Hepatocyte (in vitro differentiated cells): ENCODE results near the gene TRPC4. TPM values are rescaled to one million over a fixed set of nuclear protein-coding genes. Genes with fewer than 3 reads are reported as not detected.

ENCODE experiments used
- DNase-seq: peaks from one replicate; pipeline ENCODE4 v3.0.0-alpha.2; 2016; ENCODE audit warnings: low spot score
- H2AFZ ChIP-seq: fragments of 200-600 bp; sonication (generic); 2 replicates; pipeline ENCODE4 v1.6.0; 2016; ENCODE audit warnings: antibody characterized with exemption, mild to moderate bottlenecking
- H3K27ac ChIP-seq: fragments of 200-600 bp; sonication (generic); 2 replicates; pipeline ENCODE4 v1.5.1; 2016; ENCODE audit warnings: mild to moderate bottlenecking
- H3K27me3 ChIP-seq: fragments of 200-600 bp; sonication (generic); 2 replicates; pipeline ENCODE4 v1.6.1; 2016
- H3K36me3 ChIP-seq: fragments of 200-600 bp; sonication (generic); replicated peaks from 2 replicates; pipeline ENCODE4 v1.5.1; 2016; ENCODE audit warnings: low read depth; ENCODE audit not compliant: insufficient read depth
- H3K4me1 ChIP-seq: fragments of 200-600 bp; sonication (generic); 2 replicates; pipeline ENCODE4 v1.5.1; 2016; ENCODE audit warnings: mild to moderate bottlenecking, moderate library complexity; ENCODE audit not compliant: insufficient read depth
- H3K4me2 ChIP-seq: fragments of 200-600 bp; sonication (generic); 2 replicates; pipeline ENCODE4 v1.6.0; 2016
- H3K4me3 ChIP-seq: fragments of 200-600 bp; sonication (generic); 2 replicates; pipeline ENCODE4 v1.5.1; 2016; ENCODE audit warnings: mild to moderate bottlenecking
- H3K79me2 ChIP-seq: fragments of 200-600 bp; sonication (generic); 2 replicates; pipeline ENCODE4 v1.6.0; 2017; ENCODE audit warnings: mild to moderate bottlenecking
- H3K9me2 ChIP-seq: fragments of 200-600 bp; sonication (generic); replicated peaks from 2 replicates; pipeline ENCODE4 v1.6.0; 2017; ENCODE audit warnings: mild to moderate bottlenecking; ENCODE audit not compliant: insufficient read depth
- H3K9me3 ChIP-seq: fragments of 200-600 bp; sonication (generic); 2 replicates; pipeline ENCODE4 v1.5.1; 2016; ENCODE audit warnings: low read depth, mild to moderate bottlenecking
- H4K20me1 ChIP-seq: fragments of 200-600 bp; sonication (generic); 2 replicates; pipeline ENCODE4 v1.6.0; 2016; ENCODE audit warnings: mild to moderate bottlenecking; ENCODE audit not compliant: insufficient read depth, poor library complexity, severe bottlenecking
- EZH2 ChIP-seq: fragments of 200-600 bp; sonication (generic); IDR thresholded peaks from 2 replicates; pipeline ENCODE4 v1.6.1; 2016; ENCODE audit warnings: antibody characterized with exemption, mild to moderate bottlenecking, borderline replicate concordance
- EZH2phosphoT487 ChIP-seq: fragments of 200-600 bp; sonication (generic); IDR thresholded peaks from one replicate; pipeline ENCODE4 v1.6.1; 2018; ENCODE audit warnings: antibody characterized with exemption, mild to moderate bottlenecking, low read depth, moderate library complexity; ENCODE audit not compliant: unreplicated experiment, severe bottlenecking
- WGBS: methylation state at CpG from one replicate; pipeline ENCODE4 v1.1.6; 2016; ENCODE audit warnings: low lambda C conversion rate; ENCODE audit errors: missing lambda C conversion rate; 5-methylcytosine and 5-hydroxymethylcytosine counted together
- polyA plus RNA-seq: library from polyadenylated mRNA; unstranded; fragments of >200 nt; fragmentation: Nextera tagmentation; extraction: Ambion mirVana; gene quantifications from 2 replicates; pipeline ENCODE4 v1.2.1, GENCODE V29; 2016
- total RNA-seq: library from RNA; depleted of rRNA; stranded (reverse); fragments of >200 nt; gene quantifications from 2 replicates; pipeline ENCODE4 v1.2.3, GENCODE V29; 2014
- TF ChIP-seq, protein P1 (sequence below): fragments of 200-600 bp; sonication (generic); IDR thresholded peaks from 2 replicates; pipeline ENCODE4 v1.5.1; 2016; ENCODE audit warnings: antibody characterized with exemption, mild to moderate bottlenecking; ENCODE audit not compliant: poor library complexity

Gene TRPC4
- total and polyA plus RNA-seq, 2 experiments from 2014 or later: 0.28 to 0.50 TPM

- Histone ChIP-seq H2AFZ (no peak overlapping the region), H3K4me3 (no peak overlapping the region), H3K36me3 (no peaks in the 10 kb centered on the region), H3K79me2 (no peaks in the 10 kb centered on the region), H3K4me1 (no peaks in the 10 kb centered on the region), H3K9me2 (no peaks in the 10 kb centered on the region), H3K27ac (no peak overlapping the region), H3K4me2 (no peak overlapping the region), H3K9me3 (no peaks in the 10 kb centered on the region), H4K20me1 (no peaks in the 10 kb centered on the region), H3K27me3 (no peaks in the 10 kb centered on the region)
- WGBS: 95% methylated on average over 2 of the region's 2 CpGs
- TF ChIP-seq, protein P1, sequence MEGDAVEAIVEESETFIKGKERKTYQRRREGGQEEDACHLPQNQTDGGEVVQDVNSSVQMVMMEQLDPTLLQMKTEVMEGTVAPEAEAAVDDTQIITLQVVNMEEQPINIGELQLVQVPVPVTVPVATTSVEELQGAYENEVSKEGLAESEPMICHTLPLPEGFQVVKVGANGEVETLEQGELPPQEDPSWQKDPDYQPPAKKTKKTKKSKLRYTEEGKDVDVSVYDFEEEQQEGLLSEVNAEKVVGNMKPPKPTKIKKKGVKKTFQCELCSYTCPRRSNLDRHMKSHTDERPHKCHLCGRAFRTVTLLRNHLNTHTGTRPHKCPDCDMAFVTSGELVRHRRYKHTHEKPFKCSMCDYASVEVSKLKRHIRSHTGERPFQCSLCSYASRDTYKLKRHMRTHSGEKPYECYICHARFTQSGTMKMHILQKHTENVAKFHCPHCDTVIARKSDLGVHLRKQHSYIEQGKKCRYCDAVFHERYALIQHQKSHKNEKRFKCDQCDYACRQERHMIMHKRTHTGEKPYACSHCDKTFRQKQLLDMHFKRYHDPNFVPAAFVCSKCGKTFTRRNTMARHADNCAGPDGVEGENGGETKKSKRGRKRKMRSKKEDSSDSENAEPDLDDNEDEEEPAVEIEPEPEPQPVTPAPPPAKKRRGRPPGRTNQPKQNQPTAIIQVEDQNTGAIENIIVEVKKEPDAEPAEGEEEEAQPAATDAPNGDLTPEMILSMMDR: no peak
- TF ChIP-seq EZH2: no peak
- TF ChIP-seq EZH2phosphoT487: no peak
- no peak for DNase-seq
Measured at GRCh38 chr13:37769545-37769944, 100.0 kb downstream of the TRPC4 start.

GRCh38 chr13:37769078-37769477 lies 100.5 kb downstream of the TRPC4 start:
- TF ChIP-seq EZH2: no peak
- TF ChIP-seq, protein P1: peak; percentile 54
- WGBS: 78% methylated on average over 2 of the region's 2 CpGs
- H3K9me3 ChIP-seq: no peaks in the 10 kb centered on the region
- H2AFZ ChIP-seq: no peak overlapping the region
- H3K27ac ChIP-seq: no peak overlapping the region
- no peaks in the 10 kb centered on the region for H3K27me3 ChIP-seq
- no peaks in the 10 kb centered on the region for H3K4me1 ChIP-seq
- no peak overlapping the region for H3K4me3 ChIP-seq
- no peaks in the 10 kb centered on the region for H3K9me2 ChIP-seq
- peak; percentile 19 for DNase-seq
- no peaks in the 10 kb centered on the region for H3K79me2 ChIP-seq
- H3K4me2 ChIP-seq: no peak overlapping the region
- H4K20me1 ChIP-seq: no peaks in the 10 kb centered on the region
- H3K36me3 ChIP-seq: no peaks in the 10 kb centered on the region

GRCh38 chr13:37766502-37766901 lies 103.1 kb downstream of the TRPC4 start:
- Histone ChIP-seq H3K9me2 (no peaks in the 10 kb centered on the region), H3K9me3 (no peaks in the 10 kb centered on the region)
- 91% methylated on average over 3 of the region's 3 CpGs for WGBS

GRCh38 chr13:37755349-37755748 lies 114.2 kb downstream of the TRPC4 start:
- 72% methylated on average over 3 of the region's 3 CpGs for whole genome bisulfite sequencing
- Histone ChIP-seq H4K20me1 (no peaks in the 10 kb centered on the region), H3K4me3 (no peak overlapping the region), H3K9me3 (no peaks in the 10 kb centered on the region), H2AFZ (no peak overlapping the region), H3K27ac (no peak overlapping the region), H3K4me2 (no peak overlapping the region), H3K9me2 (no peaks in the 10 kb centered on the region), H3K4me1 (no peaks in the 10 kb centered on the region), H3K79me2 (no peaks in the 10 kb centered on the region), H3K27me3 (no peaks in the 10 kb centered on the region), H3K36me3 (no peaks in the 10 kb centered on the region)
- TF ChIP-seq EZH2: no peak
- no peak for TF ChIP-seq EZH2phosphoT487
- TF ChIP-seq, protein P1: no peak
- DNase-seq: no peak

More at GRCh38 chr13:37766502-37766901, 103.1 kb downstream of the TRPC4 start:
- H4K20me1 ChIP-seq: no peaks in the 10 kb centered on the region
- no peak overlapping the region for H3K4me2 ChIP-seq
- H3K36me3 ChIP-seq: no peaks in the 10 kb centered on the region
- TF ChIP-seq EZH2: no peak
- TF ChIP-seq EZH2phosphoT487: no peak
- H3K79me2 ChIP-seq: no peaks in the 10 kb centered on the region
- H3K4me3 ChIP-seq: no peak overlapping the region
- H3K27me3 ChIP-seq: no peaks in the 10 kb centered on the region
- no peak overlapping the region for H2AFZ ChIP-seq
- DNase-seq: no peak
- H3K4me1 ChIP-seq: no peaks in the 10 kb centered on the region
- H3K27ac ChIP-seq: no peak overlapping the region
